Heart left ventricle (tissue), 16 donors: ENCODE measurements around the gene TNIK. TPM values are rescaled to one million over a fixed set of nuclear protein-coding genes. Genes with fewer than 3 reads are reported as not detected.

Experiments used
- ATAC-seq, 4 donors: fragments of 200-7000 bp; cut with Tn5 transposase; one replicate each; pipeline ENCODE4 v1.9.1; 2020 to 2022; ENCODE audit warnings: moderate library complexity in 4 of 4, mild to moderate bottlenecking in 3 of 4, moderate number of reproducible peaks in 1 of 4
- DNase-seq, 5 donors: peaks; one replicate each; pipeline ENCODE4 v3.0.0-alpha.2; 2020
- H3K27ac ChIP-seq, 12 donors: fragments of 200-600 bp; sonication (generic) in 4 of 12; one replicate each; pipeline versions ENCODE4 v1.5.0 to v1.8.0; 2016 to 2022; ENCODE audit warnings: mild to moderate bottlenecking in 2 of 12
- H3K27me3 ChIP-seq, 9 donors: fragments of 200-600 bp; sonication (generic) in 2 of 9; one replicate each; pipeline versions ENCODE4 v1.5.1 to v1.8.0; 2016 to 2022; ENCODE audit warnings: mild to moderate bottlenecking in 3 of 9
- H3K36me3 ChIP-seq, 9 donors: fragments of 200-600 bp; sonication (generic) in 2 of 9; one replicate each; pipeline versions ENCODE4 v1.5.0 to v1.8.0; 2018 to 2022; ENCODE audit warnings: mild to moderate bottlenecking in 2 of 9
- H3K4me1 ChIP-seq, 12 donors: fragments of 200-600 bp; sonication (generic) in 4 of 12; one replicate each; pipeline versions ENCODE4 v1.5.0 to v1.8.0; 2016 to 2022; ENCODE audit warnings: mild to moderate bottlenecking in 3 of 12
- H3K4me3 ChIP-seq, 12 donors: fragments of 200-600 bp; sonication (generic) in 4 of 12; one replicate each; pipeline versions ENCODE4 v1.5.0 to v1.8.0; 2017 to 2022; ENCODE audit warnings: mild to moderate bottlenecking in 9 of 12, moderate library complexity in 4 of 12
- H3K9me3 ChIP-seq, 12 donors: fragments of 200-600 bp; sonication (generic) in 4 of 12; one replicate each; pipeline versions ENCODE4 v1.5.0 to v1.8.0; 2016 to 2022; ENCODE audit warnings: mild to moderate bottlenecking in 1 of 12
- CTCF ChIP-seq, 12 donors: fragments of 200-600 bp; sonication (generic) in 4 of 12; IDR thresholded peaks; one replicate each; pipeline versions ENCODE4 v1.5.0 to v1.8.0; 2018 to 2022; ENCODE audit warnings: antibody characterized with exemption in 12 of 12, mild to moderate bottlenecking in 5 of 12
- POLR2A ChIP-seq, 2 donors: fragments of 450-650 bp; IDR thresholded peaks; one replicate each; pipeline ENCODE4 v1.6.1; 2017; ENCODE audit warnings: antibody characterized with exemption in 2 of 2, mild to moderate bottlenecking in 2 of 2, moderate library complexity in 2 of 2
- WGBS, 4 donors: extraction: QIAGEN DNeasy Blood & Tissue Kit in 2 of 4; methylation state at CpG; one replicate each; pipeline versions ENCODE4 v1.1.5 to v1.1.7; 2013 to 2018; 5-methylcytosine and 5-hydroxymethylcytosine counted together
- intact Hi-C, 10 donors: fragments of 100-400 bp; cut with DNase I; formaldehyde crosslinking; loops; one replicate each; pipeline versions ENCODE4 v1.11.1 to v1.14.2; 2022
- polyA plus RNA-seq, 2 donors: library from polyadenylated mRNA; stranded (reverse); fragments of 200-250 nt; gene quantifications; one replicate each; pipeline ENCODE4 v1.2.3, GENCODE V29; 2013
- total RNA-seq, 9 donors: library from RNA; depleted of rRNA in 2 of 9; stranded (reverse); fragments of >200 nt in 2 of 9; fragmentation: NEBNext Ultra II Directional in 3 of 9; extraction: Animal tissue kit (Norgen Biotek cat#: 25700) in 3 of 9; gene quantifications; one replicate each; pipeline versions ENCODE4 v1.1.0 to v1.2.4, GENCODE V29; 2016 to 2023
- donor health status: ischemic (EF 13 %, LVEDD 7.1; RV severe dilation, severe dysfunction).
- donor health status: healthy with polysubstance abuse.
- donor health status: DM: no; HTN: yes; CAD: no.
- donor health status: DM: no; HTN: no; CAD: no.
- donor health status: ischemic (EF 25% LVEDD 6.9; RV normal size, moderate dysfunction).
- donor health status: ischemic (EF 25% LVEDD 5.7; RV mildly dilated, moderate dysfunction).
- donor health status: healthy.
- donor health status: DM: yes; HTN: yes; CAD: no.
- donor health status: ischemic (EF 35%, LVEDD 5.7; RV mildly dilated, moderate dysfunction).
- donor health status: nonischemic (EF 11% LVEDD 7.7; RV severe dilation, severe dysfunction).
- donor health status: DM: yes; HTN: yes; CAD: no.
- donor health status: PGD.
- donor health status: ischemic (EF 29% LVEDD 5.4; RV normal size, mild dysfunction).
- donor health status: nonischemic (EF 23%, LVEDD 6.1; RV moderate dilation, normal function).

Gene TNIK
- total and polyA plus RNA-seq, 11 donors, result 12.3 to 51.6 (median 32.4) TPM

DNA sequence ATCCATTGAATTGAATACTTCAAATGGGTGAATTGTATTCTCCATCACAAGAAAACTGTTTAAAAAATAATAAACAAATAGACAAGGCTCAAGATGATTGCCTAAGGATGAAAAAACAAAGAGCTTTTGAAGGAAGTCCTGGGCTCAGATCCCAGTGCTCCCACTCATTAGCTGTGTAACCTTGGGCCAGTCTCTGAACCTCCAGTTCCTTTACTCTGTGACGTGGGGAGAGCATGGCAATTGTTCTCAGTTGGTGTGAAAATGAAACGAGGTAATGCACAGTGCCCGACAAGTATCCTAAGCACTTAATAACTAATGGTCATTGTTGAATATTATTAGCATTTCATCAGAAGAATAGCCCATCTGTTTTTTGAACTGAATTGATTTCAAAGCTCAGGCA, 40.7 kb downstream of the TNIK start:
- no peaks in the 10 kb centered on the region for H3K27me3 ChIP-seq
- WGBS, 4 donors, result 52 to 71% (median 63%) methylated on average over 3 of the region's 3 CpGs
- TF ChIP-seq POLR2A (IDR thresholded peaks at IDR 0.05), result no peak
- no peak for TF ChIP-seq CTCF (IDR thresholded peaks at IDR 0.05)
- intact Hi-C loops, result loop anchor here in 3 of 10 donors (5.0 kb wide), 2 partner anchors 33 to 38 kb away; no protein-coding TSS in a partner anchor
- H3K4me3 ChIP-seq, result no peak overlapping the region
- H3K27ac ChIP-seq, result peak overlapping the region in 2 of 12 donors; percentile 39 to 64
- DNase-seq (peak in 1 of 5 donors; percentile 42), ATAC-seq (peak in 2 of 4 donors; percentile 18 to 59)
- H3K36me3 ChIP-seq, result no peaks in the 10 kb centered on the region
- H3K4me1 ChIP-seq, result peaks cover 2 to 41% (median 21%) of the 10 kb centered on the region in 12 donors
- H3K9me3 ChIP-seq, result peaks cover 0 to 2% (median 0%) of the 10 kb centered on the region in 12 donors

DNA sequence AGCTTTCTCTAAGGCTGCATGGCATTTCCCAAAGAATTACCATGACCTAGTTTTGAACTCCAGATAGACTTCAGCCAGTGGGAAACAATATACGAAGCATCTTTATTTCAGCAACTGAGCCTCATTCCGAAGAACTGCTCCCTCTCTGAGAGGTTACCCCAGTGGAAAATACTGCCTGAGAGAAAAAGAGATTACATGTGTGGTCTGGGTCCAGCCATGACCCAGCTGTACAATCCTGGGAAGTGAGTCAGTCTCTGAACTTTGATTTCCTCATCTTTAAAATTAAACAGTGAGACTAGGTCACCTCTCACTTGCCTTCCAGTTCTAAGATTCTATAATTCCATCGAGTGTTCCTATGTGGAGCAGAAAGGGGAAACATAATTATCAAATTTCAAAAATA, 42.4 kb downstream of the TNIK start:
- H3K4me3 ChIP-seq, result no peak overlapping the region
- no peaks in the 10 kb centered on the region for H3K36me3 ChIP-seq
- intact Hi-C loops, result loop anchor here in 3 of 10 donors (5.0 kb wide), 2 partner anchors 34 to 39 kb away; no protein-coding TSS in a partner anchor
- ATAC-seq, result peak; percentile 51 to 87 (median 78)
- DNase-seq, result peak in 2 of 5 donors; percentile 17 to 60
- no peaks in the 10 kb centered on the region for H3K27me3 ChIP-seq
- no peak for TF ChIP-seq CTCF (IDR thresholded peaks at IDR 0.05)
- no peak for TF ChIP-seq POLR2A (IDR thresholded peaks at IDR 0.05)
- peaks cover 2 to 52% (median 23%) of the 10 kb centered on the region in 12 donors for H3K4me1 ChIP-seq
- H3K9me3 ChIP-seq, result no peaks in the 10 kb centered on the region
- WGBS, 4 donors, result 59 to 69% (median 65%) methylated on average over 3 of the region's 3 CpGs
- H3K27ac ChIP-seq, result peak overlapping the region in 9 of 12 donors; percentile 25 to 64 (median 39)

DNA sequence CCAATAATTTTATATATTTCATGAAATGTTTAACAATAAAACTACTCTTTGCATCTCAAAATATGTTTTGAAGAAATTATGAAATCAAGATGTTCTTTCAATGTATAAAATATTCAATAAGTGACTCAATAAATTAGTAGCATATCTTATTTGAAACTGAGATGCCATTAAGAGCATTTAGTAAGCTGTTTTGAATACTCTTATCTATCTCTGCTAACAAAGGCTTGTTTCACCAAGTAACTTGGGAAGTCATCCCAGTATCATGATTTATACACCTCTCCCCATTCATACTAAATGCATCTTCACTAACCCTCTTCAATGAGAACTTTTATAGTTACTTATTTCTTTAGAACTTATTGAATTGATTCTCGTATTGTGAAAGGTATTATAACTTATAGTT, 43.1 kb downstream of the TNIK start:
- H3K4me1 ChIP-seq, result peaks cover 2 to 57% (median 24%) of the 10 kb centered on the region in 12 donors
- no peak overlapping the region for H3K4me3 ChIP-seq
- H3K36me3 ChIP-seq, result no peaks in the 10 kb centered on the region
- WGBS, 4 donors, result 82 to 90% (median 88%) methylated on average over 1 of the region's 1 CpG
- H3K9me3 ChIP-seq, result no peaks in the 10 kb centered on the region
- no peaks in the 10 kb centered on the region for H3K27me3 ChIP-seq
- TF ChIP-seq POLR2A (IDR thresholded peaks at IDR 0.05) (no peak), CTCF (IDR thresholded peaks at IDR 0.05) (no peak)
- intact Hi-C loops, result loop anchor here in 3 of 10 donors (5.0 kb wide), 2 partner anchors 35 to 40 kb away; no protein-coding TSS in a partner anchor
- DNase-seq (no peak), ATAC-seq (no peak)
- H3K27ac ChIP-seq, result peak overlapping the region in 6 of 12 donors; percentile 30 to 64 (median 38)

DNA sequence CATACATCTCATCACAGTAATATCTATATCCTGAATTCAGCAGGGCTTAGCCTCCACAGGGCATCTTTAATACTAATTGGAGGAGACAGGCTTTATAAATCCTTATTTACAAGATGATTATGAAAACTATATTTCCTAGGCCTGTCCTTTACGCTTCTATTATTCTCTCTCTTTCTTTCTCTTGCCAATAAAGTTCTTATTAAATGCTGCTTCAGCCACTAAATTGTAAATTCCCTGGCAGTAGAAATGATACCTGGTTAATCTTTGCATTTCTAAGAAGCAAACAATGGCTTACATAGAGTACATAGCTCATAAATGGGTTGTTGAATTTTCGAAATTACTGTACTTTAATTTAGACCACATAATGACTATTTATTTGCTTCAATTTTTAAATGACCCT, 43.5 kb downstream of the TNIK start:
- DNase-seq, result no peak
- Histone ChIP-seq H3K36me3 (no peaks in the 10 kb centered on the region), H3K27me3 (no peaks in the 10 kb centered on the region), H3K4me3 (no peak overlapping the region), H3K4me1 (peaks cover 2 to 58% (median 26%) of the 10 kb centered on the region in 12 donors), H3K9me3 (no peaks in the 10 kb centered on the region), H3K27ac (peak overlapping the region in 2 of 12 donors; percentile 14 to 64)
- no peak for ATAC-seq
- intact Hi-C loops, result loop anchor here in 3 of 10 donors (5.0 kb wide), 2 partner anchors 36 to 41 kb away; no protein-coding TSS in a partner anchor
- WGBS, 4 donors, result 79 to 86% (median 82%) methylated on average over 2 of the region's 2 CpGs
- TF ChIP-seq CTCF (IDR thresholded peaks at IDR 0.05) (no peak), POLR2A (IDR thresholded peaks at IDR 0.05) (no peak)
